Measurements from ENCODE around the gene NDUFA7. TPM values are rescaled to one million over a fixed set of nuclear protein-coding genes. Genes with fewer than 3 reads are reported as not detected.

NDUFA7 gene
- total and polyA plus RNA-seq, 2 of the 13 experiments (the other 11 are each of a cell fraction or from before 2014, with no cell fraction given): 64.5 to 71.5 TPM

DNA sequence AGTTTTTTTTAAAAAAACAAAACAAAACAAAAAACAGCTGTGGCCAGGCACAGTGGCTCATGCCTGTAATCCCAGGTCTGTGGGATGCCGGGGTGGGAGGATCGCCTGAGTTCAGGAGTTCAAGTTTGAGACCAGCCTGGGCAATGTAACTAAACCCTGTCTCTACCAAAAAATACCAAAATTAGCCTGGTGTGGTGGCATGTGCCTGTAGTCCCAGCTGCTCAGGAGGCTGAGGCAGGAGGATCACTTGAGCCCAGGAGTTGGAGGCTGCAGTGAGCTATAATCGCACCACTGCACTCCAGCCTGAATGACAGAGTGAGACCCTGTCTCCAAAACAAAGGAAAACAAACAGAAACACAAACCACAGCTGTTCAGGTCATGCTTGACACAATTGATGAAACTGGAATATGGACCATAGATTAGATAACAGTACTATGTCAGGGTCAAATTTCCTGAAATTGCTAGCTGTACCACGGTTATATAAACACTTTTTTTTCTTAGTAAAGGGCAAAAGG lies 35.9 kb upstream of the NDUFA7 start (continued):
- TF ChIP-seq ZNF343 (CRISPR knock-in tag; IDR thresholded peaks at IDR 0.05): no peak
- 0 out of 2 replicates have a peak, but pooled peaks have one; percentile 18 for TF ChIP-seq ZSCAN9 (CRISPR knock-in tag; IDR thresholded peaks at IDR 0.05; ENCODE audit: borderline replicate concordance)
- TF ChIP-seq SRF (IDR thresholded peaks at IDR 0.05; ENCODE audit: low read depth, low read length): no peak
- peak; percentile 81; the same call in 1 of the 2 replicates for TF ChIP-seq ZBTB7B (CRISPR knock-in tag; IDR thresholded peaks at IDR 0.05)
- no peak for TF ChIP-seq ZNF839 (CRISPR knock-in tag; IDR thresholded peaks at IDR 0.05; ENCODE audit: borderline replicate concordance)
- TF ChIP-seq NR2F6 (IDR thresholded peaks at IDR 0.05): peak; percentile 96
- TF ChIP-seq NR2F6 (CRISPR knock-in tag; IDR thresholded peaks at IDR 0.05): peak; percentile 97
- peak; percentile 96 for TF ChIP-seq MED1 (CRISPR knock-in tag; IDR thresholded peaks at IDR 0.05)
- TF ChIP-seq NFE2 (CRISPR knock-in tag; IDR thresholded peaks at IDR 0.05): no peak
- no peak for TF ChIP-seq NR3C1 (CRISPR knock-in tag; IDR thresholded peaks at IDR 0.05)
- peak; percentile 68; the same call in 1 of the 2 replicates for TF ChIP-seq RFX1 (IDR thresholded peaks at IDR 0.05)
- TF ChIP-seq ZNF746 (CRISPR knock-in tag; IDR thresholded peaks at IDR 0.05): peak; percentile 51; the same call in 1 of the 2 replicates
- TF ChIP-seq, protein P1, sequence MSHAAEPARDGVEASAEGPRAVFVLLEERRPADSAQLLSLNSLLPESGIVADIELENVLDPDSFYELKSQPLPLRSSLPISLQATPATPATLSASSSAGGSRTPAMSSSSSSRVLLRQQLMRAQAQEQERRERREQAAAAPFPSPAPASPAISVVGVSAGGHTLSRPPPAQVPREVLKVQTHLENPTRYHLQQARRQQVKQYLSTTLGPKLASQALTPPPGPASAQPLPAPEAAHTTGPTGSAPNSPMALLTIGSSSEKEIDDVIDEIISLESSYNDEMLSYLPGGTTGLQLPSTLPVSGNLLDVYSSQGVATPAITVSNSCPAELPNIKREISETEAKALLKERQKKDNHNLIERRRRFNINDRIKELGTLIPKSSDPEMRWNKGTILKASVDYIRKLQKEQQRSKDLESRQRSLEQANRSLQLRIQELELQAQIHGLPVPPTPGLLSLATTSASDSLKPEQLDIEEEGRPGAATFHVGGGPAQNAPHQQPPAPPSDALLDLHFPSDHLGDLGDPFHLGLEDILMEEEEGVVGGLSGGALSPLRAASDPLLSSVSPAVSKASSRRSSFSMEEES (CRISPR knock-in tag; IDR thresholded peaks at IDR 0.05): peak; percentile 77
- TF ChIP-seq MAFG (CRISPR knock-in tag; IDR thresholded peaks at IDR 0.05): no peak
- peak; percentile 51; the same call in 1 of the 2 replicates for TF ChIP-seq ZNF460 (CRISPR knock-in tag; IDR thresholded peaks at IDR 0.05; ENCODE audit: borderline replicate concordance)
- no peak for TF ChIP-seq SRSF9 (IDR thresholded peaks at IDR 0.05; ENCODE audit: borderline replicate concordance, insufficient read depth, low read depth, low read length, poor library complexity, severe bottlenecking)
- TF ChIP-seq, protein P2, sequence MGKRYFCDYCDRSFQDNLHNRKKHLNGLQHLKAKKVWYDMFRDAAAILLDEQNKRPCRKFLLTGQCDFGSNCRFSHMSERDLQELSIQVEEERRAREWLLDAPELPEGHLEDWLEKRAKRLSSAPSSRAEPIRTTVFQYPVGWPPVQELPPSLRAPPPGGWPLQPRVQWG (CRISPR knock-in tag; IDR thresholded peaks at IDR 0.05; ENCODE audit: borderline replicate concordance, low read depth): no peak
- no peak for TF ChIP-seq ASH2L (IDR thresholded peaks at IDR 0.05; ENCODE audit: insufficient read length, low read depth, low read length)
- TF ChIP-seq FOXA1 (IDR thresholded peaks at IDR 0.05): no peak
- peak; percentile 81 for TF ChIP-seq FOXA1 (CRISPR knock-in tag; IDR thresholded peaks at IDR 0.05)
- peak; percentile 71; the same call in 1 of the 2 replicates for TF ChIP-seq ZNF788 (CRISPR knock-in tag; IDR thresholded peaks at IDR 0.05; ENCODE audit: borderline replicate concordance)
- TF ChIP-seq, protein P3, sequence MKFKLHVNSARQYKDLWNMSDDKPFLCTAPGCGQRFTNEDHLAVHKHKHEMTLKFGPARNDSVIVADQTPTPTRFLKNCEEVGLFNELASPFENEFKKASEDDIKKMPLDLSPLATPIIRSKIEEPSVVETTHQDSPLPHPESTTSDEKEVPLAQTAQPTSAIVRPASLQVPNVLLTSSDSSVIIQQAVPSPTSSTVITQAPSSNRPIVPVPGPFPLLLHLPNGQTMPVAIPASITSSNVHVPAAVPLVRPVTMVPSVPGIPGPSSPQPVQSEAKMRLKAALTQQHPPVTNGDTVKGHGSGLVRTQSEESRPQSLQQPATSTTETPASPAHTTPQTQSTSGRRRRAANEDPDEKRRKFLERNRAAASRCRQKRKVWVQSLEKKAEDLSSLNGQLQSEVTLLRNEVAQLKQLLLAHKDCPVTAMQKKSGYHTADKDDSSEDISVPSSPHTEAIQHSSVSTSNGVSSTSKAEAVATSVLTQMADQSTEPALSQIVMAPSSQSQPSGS (CRISPR knock-in tag; IDR thresholded peaks at IDR 0.05): peak; percentile 81
- no peak for TF ChIP-seq ZNF510 (CRISPR knock-in tag; IDR thresholded peaks at IDR 0.05; ENCODE audit: low read depth)
- peak; percentile 99 for TF ChIP-seq GATA4 (IDR thresholded peaks at IDR 0.05; ENCODE audit: borderline replicate concordance, low read depth)
- TF ChIP-seq ELF1 (CRISPR knock-in tag; IDR thresholded peaks at IDR 0.05): peak; percentile 57; the same call in 1 of the 2 replicates
- no peak for TF ChIP-seq HOXA5 (CRISPR knock-in tag; IDR thresholded peaks at IDR 0.05)
- TF ChIP-seq, protein P4, sequence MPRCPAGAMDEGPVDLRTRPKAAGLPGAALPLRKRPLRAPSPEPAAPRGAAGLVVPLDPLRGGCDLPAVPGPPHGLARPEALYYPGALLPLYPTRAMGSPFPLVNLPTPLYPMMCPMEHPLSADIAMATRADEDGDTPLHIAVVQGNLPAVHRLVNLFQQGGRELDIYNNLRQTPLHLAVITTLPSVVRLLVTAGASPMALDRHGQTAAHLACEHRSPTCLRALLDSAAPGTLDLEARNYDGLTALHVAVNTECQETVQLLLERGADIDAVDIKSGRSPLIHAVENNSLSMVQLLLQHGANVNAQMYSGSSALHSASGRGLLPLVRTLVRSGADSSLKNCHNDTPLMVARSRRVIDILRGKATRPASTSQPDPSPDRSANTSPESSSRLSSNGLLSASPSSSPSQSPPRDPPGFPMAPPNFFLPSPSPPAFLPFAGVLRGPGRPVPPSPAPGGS (CRISPR knock-in tag; IDR thresholded peaks at IDR 0.05): no peak

Data from HepG2 (cell line).